PC-9 (cell line): ENCODE results near the gene PRPS1L1.

ENCODE experiments used
- CTCF ChIP-seq: fragments of 200-600 bp; sonication (generic); conservative IDR thresholded peaks from 2 replicates; pipeline ENCODE4 v1.6.1; 2017; ENCODE audit warnings: mixed run types, antibody characterized with exemption, mild to moderate bottlenecking, moderate library complexity
- EZH2 ChIP-seq: fragments of 200-600 bp; sonication (generic); IDR thresholded peaks from 2 replicates; pipeline ENCODE4 v1.8.0; 2017; ENCODE audit warnings: antibody characterized with exemption, low read depth

- TF ChIP-seq CTCF (no peak), EZH2 (no peak)
Measured at GRCh38 chr7:18016547-18017444, 10.8 kb downstream of the PRPS1L1 start.
